Ammon's horn (tissue), 1 donor: ENCODE data around the gene EZR.

ENCODE experiments used
- DNase-seq: peaks from one replicate; pipeline ENCODE4 v3.0.0-alpha.2; 2016; ENCODE audit warnings: low spot score

The EZR gene

GRCh38 chr6:158819213-158819976, at the start of gene EZR:
Gene EZR, minus strand, starts transcription at chr6:158819368. Its CDS starts 1,275 bp downstream, at chr6:158818093.
- DNase-seq: peak; percentile 34

- DNase-seq: no peak
Measured at GRCh38 chr6:158868122-158868480, 48.9 kb upstream of the EZR start.

- DNase-seq: no peak
Measured at GRCh38 chr6:158867381-158868121, 48.4 kb upstream of the EZR start.

DNA sequence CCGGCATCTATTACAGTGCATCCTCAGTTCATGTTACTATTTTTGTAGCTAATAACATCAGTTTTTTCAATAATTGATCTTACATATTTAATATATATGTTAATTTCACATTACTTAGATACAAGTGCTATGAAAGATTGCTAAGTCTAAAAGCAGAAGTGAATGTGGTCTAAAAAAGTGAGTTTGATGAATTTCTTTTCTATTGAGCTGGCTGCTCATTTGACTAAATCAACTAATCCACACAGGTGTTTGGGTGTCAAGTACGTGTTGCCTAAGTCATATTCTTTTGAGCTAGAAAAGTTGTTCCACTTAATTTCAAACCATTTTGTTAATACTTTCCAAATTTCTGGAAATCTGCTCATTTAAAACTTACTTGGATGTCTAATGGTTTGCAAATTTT, 46.6 kb upstream of the EZR start:
- no peak for DNase-seq

DNA sequence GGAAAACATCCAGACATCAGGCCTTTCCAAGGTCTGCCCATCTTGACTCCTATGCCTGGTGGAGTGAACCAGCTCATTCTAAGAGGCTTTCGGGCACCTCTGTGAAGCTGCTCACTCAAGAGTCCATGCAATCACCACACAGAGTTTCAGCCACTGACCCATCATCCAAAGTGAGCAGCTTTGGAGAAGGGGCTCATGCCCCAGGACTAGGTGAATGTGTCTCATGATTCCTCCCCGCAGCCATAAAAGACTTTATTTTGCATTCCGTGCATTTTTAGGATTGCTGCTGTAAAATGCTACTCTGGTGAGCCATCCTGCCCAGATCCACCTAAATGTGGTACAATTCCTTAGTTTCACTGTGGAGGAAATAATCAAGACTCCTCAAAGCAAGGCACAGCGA, 44.5 kb upstream of the EZR start:
- no peak for DNase-seq

DNA sequence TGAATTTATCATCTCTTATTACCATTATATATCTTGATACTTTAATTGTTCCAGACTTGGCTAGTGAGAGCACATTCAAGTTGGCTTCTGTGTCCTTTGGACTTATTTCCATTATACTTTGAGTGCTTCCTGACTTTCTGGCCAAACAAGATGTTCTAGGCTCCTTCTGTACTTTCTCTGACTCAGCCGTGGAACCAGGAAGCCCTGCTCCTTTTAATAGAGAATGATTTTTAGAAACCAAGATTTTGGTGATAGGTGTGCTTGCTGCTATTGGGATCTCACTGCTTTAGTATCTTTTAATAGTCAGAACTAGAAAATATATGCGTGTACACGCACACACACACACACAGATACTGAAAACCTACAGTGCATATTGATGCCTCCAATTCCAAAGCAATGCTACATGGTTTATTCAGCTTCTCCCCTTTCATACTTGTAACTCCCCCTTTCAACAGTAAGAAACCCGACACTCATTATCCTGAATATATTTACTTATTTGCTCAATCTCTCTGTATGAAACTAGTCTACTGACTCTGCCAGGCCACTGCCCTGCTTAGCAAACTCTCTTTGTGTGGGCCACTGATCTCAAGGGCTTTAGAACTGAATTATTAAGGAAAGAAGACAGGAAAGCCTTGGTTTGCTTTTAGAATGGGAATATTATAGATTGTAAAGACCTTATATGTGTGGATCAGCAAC, 42.7 kb upstream of the EZR start:
- no peak for DNase-seq

GRCh38 chr6:158860279-158860865, 41.2 kb upstream of the EZR start:
- no peak for DNase-seq

GRCh38 chr6:158856261-158856660, 37.1 kb upstream of the EZR start:
- DNase-seq: no peak

- no peak for DNase-seq
Measured at GRCh38 chr6:158854214-158855101, 35.3 kb upstream of the EZR start.

DNA sequence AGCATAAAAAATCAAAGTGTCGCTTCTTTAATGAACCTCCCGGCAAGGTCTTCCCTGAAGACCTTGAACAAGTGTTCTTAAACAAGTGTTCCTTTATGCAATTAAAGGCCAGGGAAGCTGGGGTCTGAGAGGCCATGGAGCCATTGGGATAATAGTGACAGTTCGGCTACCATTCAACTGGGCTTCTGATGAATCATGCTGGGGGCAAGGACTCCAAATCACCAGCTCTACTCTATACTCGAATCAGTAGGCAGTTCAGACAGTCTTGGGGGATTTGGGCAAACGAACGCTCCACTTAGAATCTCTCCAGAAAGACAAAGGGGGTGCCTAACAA, 34.7 kb upstream of the EZR start:
- DNase-seq: no peak

DNA sequence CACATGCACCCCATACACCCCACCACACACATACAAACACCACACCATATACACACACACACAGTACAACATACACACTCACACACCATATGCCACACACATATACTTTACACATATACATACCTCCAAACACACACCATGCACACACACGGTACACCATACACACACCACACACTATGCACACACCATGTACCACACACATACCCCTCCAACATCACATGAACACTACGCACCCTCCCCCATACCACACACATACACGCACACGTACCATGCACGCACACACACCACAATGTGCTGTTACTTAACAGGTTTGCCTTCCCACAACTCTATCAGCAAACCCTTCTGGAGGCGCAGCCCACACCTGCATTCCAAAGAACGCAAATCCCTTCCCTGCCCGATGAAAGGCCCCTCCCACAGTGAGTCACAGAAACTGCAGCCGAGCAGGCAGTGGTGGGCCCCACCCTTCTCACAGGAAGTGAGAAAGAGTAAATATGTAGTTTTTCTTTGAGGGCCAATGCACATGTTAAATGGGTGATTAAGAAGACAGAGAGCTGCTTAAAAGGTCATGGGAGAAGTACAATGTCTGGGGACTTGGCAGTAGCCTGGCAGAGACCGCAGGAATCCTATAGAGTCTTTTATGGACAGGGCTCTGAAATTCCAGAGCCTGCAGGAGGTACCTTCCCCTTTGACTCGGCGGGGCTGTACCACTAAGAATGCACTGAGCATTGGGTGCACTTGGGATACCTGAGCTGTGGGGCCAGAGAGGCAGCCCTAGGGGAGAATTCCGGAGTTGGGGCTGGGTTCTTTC, 34.1 kb upstream of the EZR start:
- no peak for DNase-seq

- no peak for DNase-seq
Measured at GRCh38 chr6:158852312-158853071, 33.3 kb upstream of the EZR start.

DNA sequence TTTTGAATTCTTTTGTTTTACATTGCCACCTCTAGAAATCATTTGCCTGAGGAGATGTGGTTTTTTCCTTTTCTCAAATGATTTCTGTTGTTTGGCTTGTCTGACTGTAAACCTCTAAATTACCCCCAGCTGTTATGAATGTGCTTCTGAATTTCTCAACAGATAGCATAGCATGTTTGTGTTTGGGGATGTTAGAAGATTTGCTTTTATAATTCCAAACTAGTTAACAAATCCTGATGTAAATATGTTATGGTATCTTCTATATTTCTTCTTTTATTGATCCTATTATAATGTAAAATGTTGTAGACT, 31.6 kb upstream of the EZR start:
- DNase-seq: no peak

DNA sequence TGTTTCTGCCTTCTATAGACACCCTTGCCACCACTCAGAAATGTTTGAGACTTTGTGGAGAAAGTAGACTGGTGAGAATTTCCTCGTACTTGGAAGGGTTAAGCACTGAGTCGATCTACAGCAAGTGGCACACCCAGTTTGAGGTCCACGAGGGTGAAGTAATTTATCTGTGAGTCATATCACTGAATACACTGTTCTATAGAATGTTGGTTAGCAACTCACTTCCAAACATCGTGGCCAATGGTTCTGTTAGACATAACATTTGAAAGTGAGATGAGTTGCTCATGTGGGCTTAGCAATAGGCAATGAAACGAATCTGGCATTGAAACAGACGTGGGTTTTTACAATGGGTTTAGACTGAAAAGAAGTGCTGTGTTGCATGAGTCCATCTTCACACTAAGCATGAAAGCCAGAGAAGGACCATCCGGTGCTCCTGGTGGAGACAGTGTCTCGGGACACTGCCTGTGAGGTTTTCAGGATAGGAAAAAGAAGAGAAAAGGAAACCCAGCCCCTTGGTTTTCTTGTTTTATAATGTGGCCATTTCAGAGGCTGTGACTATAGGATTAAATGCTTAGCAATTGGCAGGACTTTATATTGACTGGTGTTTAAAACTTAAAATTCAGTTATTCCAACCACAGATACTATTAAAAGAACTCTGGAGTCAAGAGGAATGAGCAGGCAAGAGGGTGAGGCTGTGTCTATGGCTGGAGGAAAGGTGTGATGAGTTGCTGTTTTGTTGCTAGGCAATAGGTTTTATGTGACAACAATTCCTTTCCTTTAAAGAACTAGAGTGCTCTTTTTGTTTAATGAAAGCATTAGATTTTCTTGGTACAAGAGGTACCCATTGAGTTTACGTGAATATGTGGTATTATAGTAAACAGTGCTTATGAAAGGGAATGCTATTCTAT, 31.0 kb upstream of the EZR start:
- no peak for DNase-seq

- DNase-seq: no peak
Measured at GRCh38 chr6:158848490-158848895, 29.3 kb upstream of the EZR start.

GRCh38 chr6:158847786-158848185, 28.6 kb upstream of the EZR start:
- no peak for DNase-seq

DNA sequence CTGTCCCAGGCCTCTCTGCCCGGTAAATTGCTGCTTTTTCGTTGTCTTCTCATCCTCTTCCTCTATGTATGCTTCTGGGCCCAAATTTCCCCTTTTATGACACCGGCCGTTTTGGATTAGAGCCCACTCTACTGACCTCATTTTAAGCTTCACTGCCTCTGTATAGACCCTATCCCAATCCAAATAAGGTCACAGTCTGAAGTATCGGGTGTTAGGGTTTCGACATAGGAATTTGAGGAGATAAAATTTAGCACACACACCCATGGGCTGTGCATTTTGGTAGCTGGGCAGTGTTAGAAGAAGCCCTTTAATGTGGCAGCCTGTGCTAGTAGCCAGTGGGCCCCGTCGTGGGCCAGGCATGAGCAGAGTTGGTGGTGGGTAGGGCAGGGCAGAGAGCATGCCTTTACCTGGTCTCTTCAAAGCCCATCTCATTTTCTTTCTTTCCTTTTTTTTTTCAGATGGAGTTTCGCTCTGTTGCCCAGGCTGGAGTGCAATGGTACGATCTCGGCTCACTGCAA, 27.9 kb upstream of the EZR start:
- no peak for DNase-seq

- no peak for DNase-seq
Measured at GRCh38 chr6:158843751-158844683, 24.8 kb upstream of the EZR start.
